ENCODE data around the gene CRIP1. TPM values are rescaled to one million over a fixed set of nuclear protein-coding genes. Genes with fewer than 3 reads are reported as not detected.

CRIP1 gene
- total RNA-seq, 2 experiments from 2014 or later = 445 to 453 TPM

GRCh38 chr14:105458010-105458409 is 28.7 kb upstream of the CRIP1 start:
- peaks cover 4% of the 10 kb centered on the region for H3K36me3 Mint-ChIP-seq
- no peaks in the 10 kb centered on the region for H3K27me3 Mint-ChIP-seq
- H3K4me1 Mint-ChIP-seq = no peaks in the 10 kb centered on the region
- DNase-seq (no peak), ATAC-seq (ENCODE audit: low read depth) (no peak)
- POLR2A ChIA-PET = interaction anchor here (1.2 kb wide), 1 partner anchor 23 kb away, joined by 3 read pairs; no protein-coding TSS in a partner anchor
- no peak overlapping the region for H3K4me3 Mint-ChIP-seq
- H3K27ac Mint-ChIP-seq = no peak overlapping the region
- no peaks in the 10 kb centered on the region for H3K9me3 Mint-ChIP-seq

- H3K27me3 Mint-ChIP-seq = no peaks in the 10 kb centered on the region
- H3K27ac Mint-ChIP-seq = no peak overlapping the region
- ATAC-seq (ENCODE audit: low read depth) (no peak), DNase-seq (no peak)
- no peak overlapping the region for H3K4me3 Mint-ChIP-seq
- no peaks in the 10 kb centered on the region for H3K4me1 Mint-ChIP-seq
- H3K9me3 Mint-ChIP-seq = no peaks in the 10 kb centered on the region
- H3K36me3 Mint-ChIP-seq = peaks cover 5% of the 10 kb centered on the region
- POLR2A ChIA-PET = no interaction called here
Observed at GRCh38 chr14:105458571-105458970, 28.1 kb upstream of the CRIP1 start.

- no peak for ATAC-seq (ENCODE audit: low read depth)
- no peak for DNase-seq
- H3K4me1 Mint-ChIP-seq = no peaks in the 10 kb centered on the region
- H3K36me3 Mint-ChIP-seq = peaks cover 5% of the 10 kb centered on the region
- POLR2A ChIA-PET = no interaction called here
- no peak overlapping the region for H3K27ac Mint-ChIP-seq
- no peak overlapping the region for H3K4me3 Mint-ChIP-seq
- H3K9me3 Mint-ChIP-seq = no peaks in the 10 kb centered on the region
- H3K27me3 Mint-ChIP-seq = no peaks in the 10 kb centered on the region
Observed at GRCh38 chr14:105460116-105460515, 26.6 kb upstream of the CRIP1 start.

- H3K27me3 Mint-ChIP-seq = no peaks in the 10 kb centered on the region
- no peak overlapping the region for H3K27ac Mint-ChIP-seq
- DNase-seq (no peak), ATAC-seq (ENCODE audit: low read depth) (no peak)
- POLR2A ChIA-PET = no interaction called here
- peaks cover 2% of the 10 kb centered on the region for H3K36me3 Mint-ChIP-seq
- no peak overlapping the region for H3K4me3 Mint-ChIP-seq
- H3K9me3 Mint-ChIP-seq = no peaks in the 10 kb centered on the region
- H3K4me1 Mint-ChIP-seq = no peaks in the 10 kb centered on the region
Observed at GRCh38 chr14:105460616-105461015, 26.1 kb upstream of the CRIP1 start.

GRCh38 chr14:105461903-105462302 is 24.8 kb upstream of the CRIP1 start:
- POLR2A ChIA-PET = no interaction called here
- H3K9me3 Mint-ChIP-seq = no peaks in the 10 kb centered on the region
- no peaks in the 10 kb centered on the region for H3K4me1 Mint-ChIP-seq
- ATAC-seq (ENCODE audit: low read depth) (no peak), DNase-seq (no peak)
- no peak overlapping the region for H3K4me3 Mint-ChIP-seq
- H3K27ac Mint-ChIP-seq = no peak overlapping the region
- no peaks in the 10 kb centered on the region for H3K27me3 Mint-ChIP-seq
- peaks cover 2% of the 10 kb centered on the region for H3K36me3 Mint-ChIP-seq

- no peaks in the 10 kb centered on the region for H3K4me1 Mint-ChIP-seq
Observed at GRCh38 chr14:105464501-105464900, 22.2 kb upstream of the CRIP1 start.

GRCh38 chr14:105465209-105466031 is 21.3 kb upstream of the CRIP1 start:
- H3K9me3 Mint-ChIP-seq = no peaks in the 10 kb centered on the region
- DNase-seq (no peak), ATAC-seq (ENCODE audit: low read depth) (no peak)
- H3K36me3 Mint-ChIP-seq = peaks cover 2% of the 10 kb centered on the region
- POLR2A ChIA-PET = no interaction called here
- no peak overlapping the region for H3K4me3 Mint-ChIP-seq
- no peaks in the 10 kb centered on the region for H3K4me1 Mint-ChIP-seq
- H3K27me3 Mint-ChIP-seq = no peaks in the 10 kb centered on the region
- H3K27ac Mint-ChIP-seq = no peak overlapping the region

More at GRCh38 chr14:105464501-105464900, 22.2 kb upstream of the CRIP1 start:
- no peak for ATAC-seq (ENCODE audit: low read depth)
- Mint-ChIP-seq H3K36me3 (peaks cover 2% of the 10 kb centered on the region), H3K27ac (no peak overlapping the region), H3K4me3 (no peak overlapping the region), H3K9me3 (no peaks in the 10 kb centered on the region), H3K27me3 (no peaks in the 10 kb centered on the region)
- POLR2A ChIA-PET = no interaction called here
- DNase-seq = no peak

GRCh38 chr14:105466531-105467248 is 20.0 kb upstream of the CRIP1 start:
- Mint-ChIP-seq H3K4me3 (no peak overlapping the region), H3K36me3 (peaks cover 2% of the 10 kb centered on the region), H3K27ac (no peak overlapping the region), H3K9me3 (no peaks in the 10 kb centered on the region), H3K27me3 (no peaks in the 10 kb centered on the region), H3K4me1 (no peaks in the 10 kb centered on the region)
- ATAC-seq (ENCODE audit: low read depth) (no peak), DNase-seq (no peak)
- POLR2A ChIA-PET = interaction anchor here (0.6 kb wide), 1 partner anchor 38 kb away, joined by 4 read pairs; no protein-coding TSS in a partner anchor

GRCh38 chr14:105467249-105467941 is 19.3 kb upstream of the CRIP1 start:
- H3K9me3 Mint-ChIP-seq = no peaks in the 10 kb centered on the region
- peaks cover 2% of the 10 kb centered on the region for H3K36me3 Mint-ChIP-seq
- no peak for DNase-seq
- no peaks in the 10 kb centered on the region for H3K4me1 Mint-ChIP-seq
- no peaks in the 10 kb centered on the region for H3K27me3 Mint-ChIP-seq
- H3K27ac Mint-ChIP-seq = no peak overlapping the region
- POLR2A ChIA-PET = interaction anchor here (0.6 kb wide), 1 partner anchor 38 kb away, joined by 4 read pairs; no protein-coding TSS in a partner anchor
- H3K4me3 Mint-ChIP-seq = no peak overlapping the region
- ATAC-seq (ENCODE audit: low read depth) = no peak

- no peak overlapping the region for H3K4me3 Mint-ChIP-seq
- ATAC-seq (ENCODE audit: low read depth) = no peak
- DNase-seq = no peak
- H3K27ac Mint-ChIP-seq = no peak overlapping the region
- no peaks in the 10 kb centered on the region for H3K27me3 Mint-ChIP-seq
- H3K9me3 Mint-ChIP-seq = no peaks in the 10 kb centered on the region
- H3K4me1 Mint-ChIP-seq = no peaks in the 10 kb centered on the region
- H3K36me3 Mint-ChIP-seq = peaks cover 2% of the 10 kb centered on the region
- POLR2A ChIA-PET = no interaction called here
Observed at GRCh38 chr14:105467942-105468471, 18.7 kb upstream of the CRIP1 start.

GRCh38 chr14:105468621-105469241 is 18.0 kb upstream of the CRIP1 start:
- H3K4me3 Mint-ChIP-seq = no peak overlapping the region
- no peak overlapping the region for H3K27ac Mint-ChIP-seq
- no peaks in the 10 kb centered on the region for H3K9me3 Mint-ChIP-seq
- DNase-seq (no peak), ATAC-seq (ENCODE audit: low read depth) (no peak)
- POLR2A ChIA-PET = no interaction called here
- no peaks in the 10 kb centered on the region for H3K36me3 Mint-ChIP-seq
- H3K27me3 Mint-ChIP-seq = no peaks in the 10 kb centered on the region
- no peaks in the 10 kb centered on the region for H3K4me1 Mint-ChIP-seq

- no peak for DNase-seq
- Mint-ChIP-seq H3K27ac (no peak overlapping the region), H3K9me3 (no peaks in the 10 kb centered on the region), H3K4me3 (no peak overlapping the region), H3K36me3 (no peaks in the 10 kb centered on the region), H3K27me3 (no peaks in the 10 kb centered on the region), H3K4me1 (no peaks in the 10 kb centered on the region)
- POLR2A ChIA-PET = no interaction called here
- ATAC-seq (ENCODE audit: low read depth) = no peak
Observed at GRCh38 chr14:105469456-105470349, 17.0 kb upstream of the CRIP1 start.

Measured in activated naive CD8-positive, alpha-beta T cell treated with anti-CD3 and anti-CD28 coated beads, Interleukin-2, amount 10 ng/mL, durations not matched to agents 7 days and 5 days (primary cell).